ENCODE data around the gene KRT33B.
"Not testable (repeated sequence)": the region's sequence is repeated elsewhere in the genome, so short reads cannot be mapped to it uniquely, and the experiment has no call there.

KRT33B gene

GRCh38 chr17:41352597-41353366 lies 16.8 kb downstream of the KRT33B start:
- H3K4me3 ChIP-seq (ENCODE audit: low read depth in 1 of 5, low read length in 5 of 5) = no peak overlapping the region
- H3K36me3 ChIP-seq (ENCODE audit: control insufficient read depth in 5 of 5, insufficient read depth in 5 of 5, low read length in 5 of 5) = no peaks in the 10 kb centered on the region
- H3K9me3 ChIP-seq (ENCODE audit: control insufficient read depth in 5 of 5, low read length in 5 of 5) = peaks cover 0 to 6% (median 0%) of the 10 kb centered on the region in 5 donors
- H3K9ac ChIP-seq (ENCODE audit: low read length in 5 of 5) = no peak overlapping the region
- peaks cover 0 to 3% (median 0%) of the 10 kb centered on the region in 5 donors for H3K27me3 ChIP-seq (ENCODE audit: control insufficient read depth in 5 of 5, insufficient read depth in 4 of 5, low read length in 5 of 5)
- H3K4me1 ChIP-seq (ENCODE audit: control insufficient read depth in 5 of 5, insufficient read depth in 5 of 5, low read length in 5 of 5) = no peaks in the 10 kb centered on the region
- no peak overlapping the region for H3K27ac ChIP-seq (ENCODE audit: low read depth, low read length)

- Histone ChIP-seq H3K36me3 (ENCODE audit: control insufficient read depth in 5 of 5, insufficient read depth in 5 of 5, low read length in 5 of 5) (no peaks in the 10 kb centered on the region), H3K9ac (ENCODE audit: low read length in 5 of 5) (no peak overlapping the region), H3K4me1 (ENCODE audit: control insufficient read depth in 5 of 5, insufficient read depth in 5 of 5, low read length in 5 of 5) (no peaks in the 10 kb centered on the region), H3K27ac (ENCODE audit: low read depth, low read length) (no peak overlapping the region), H3K27me3 (ENCODE audit: control insufficient read depth in 5 of 5, insufficient read depth in 4 of 5, low read length in 5 of 5) (peaks cover 0 to 3% (median 0%) of the 10 kb centered on the region in 5 donors), H3K9me3 (ENCODE audit: control insufficient read depth in 5 of 5, low read length in 5 of 5) (peaks cover 0 to 3% (median 0%) of the 10 kb centered on the region in 5 donors), H3K4me3 (ENCODE audit: low read depth in 1 of 5, low read length in 5 of 5) (no peak overlapping the region)
These were observed 18.4 kb downstream of the KRT33B start for GRCh38 chr17:41351177-41351576.

DNA sequence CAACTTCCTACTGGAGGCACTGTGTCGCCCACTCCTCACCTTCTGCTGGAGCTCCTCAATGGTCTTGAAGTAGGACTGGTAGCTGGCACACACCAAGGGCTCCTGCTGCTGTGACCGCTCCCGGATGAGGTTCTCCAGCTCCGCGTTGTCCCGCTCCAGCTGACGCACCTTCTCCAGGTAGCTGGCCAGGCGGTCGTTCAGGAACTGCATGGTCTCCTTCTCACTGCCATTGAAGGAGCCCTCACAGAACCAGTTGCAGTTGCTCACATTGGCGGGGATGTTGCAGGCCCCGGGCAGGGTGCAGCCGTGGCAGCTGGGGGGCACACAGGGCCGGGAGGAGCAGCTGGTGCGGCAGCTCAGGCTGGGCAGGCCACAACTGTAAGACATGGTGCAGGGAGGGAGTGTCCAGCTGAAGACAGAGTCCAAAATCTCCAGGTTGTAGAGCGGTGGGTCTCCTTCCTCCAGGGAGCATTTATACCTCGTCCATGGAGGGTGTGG lies 19.2 kb downstream of the KRT33B start, which contains the start of gene KRT33A:
Gene KRT33A (minus strand): TSS at position 448 of the 498 bp plus-strand sequence. CDS start 61 bp downstream, at position 387.
- H3K36me3 ChIP-seq (ENCODE audit: control insufficient read depth in 5 of 5, insufficient read depth in 5 of 5, low read length in 5 of 5); H3K9me3 ChIP-seq (ENCODE audit: control insufficient read depth in 5 of 5, low read length in 5 of 5); H3K4me1 ChIP-seq (ENCODE audit: control insufficient read depth in 5 of 5, insufficient read depth in 5 of 5, low read length in 5 of 5); H3K4me3 ChIP-seq (ENCODE audit: low read depth in 1 of 5, low read length in 5 of 5); H3K27me3 ChIP-seq (ENCODE audit: control insufficient read depth in 5 of 5, insufficient read depth in 4 of 5, low read length in 5 of 5); H3K9ac ChIP-seq (ENCODE audit: low read length in 5 of 5); H3K27ac ChIP-seq (ENCODE audit: low read depth, low read length): not testable (repeated sequence)

GRCh38 chr17:41347869-41348760 lies 21.5 kb downstream of the KRT33B start:
- H3K36me3 ChIP-seq (ENCODE audit: control insufficient read depth in 5 of 5, insufficient read depth in 5 of 5, low read length in 5 of 5) = no peaks in the 10 kb centered on the region
- peaks cover 0 to 3% (median 0%) of the 10 kb centered on the region in 5 donors for H3K9me3 ChIP-seq (ENCODE audit: control insufficient read depth in 5 of 5, low read length in 5 of 5)
- H3K27me3 ChIP-seq (ENCODE audit: control insufficient read depth in 5 of 5, insufficient read depth in 4 of 5, low read length in 5 of 5) = peaks cover 0 to 3% (median 0%) of the 10 kb centered on the region in 5 donors
- no peak overlapping the region for H3K4me3 ChIP-seq (ENCODE audit: low read depth in 1 of 5, low read length in 5 of 5)
- no peak overlapping the region for H3K27ac ChIP-seq (ENCODE audit: low read depth, low read length)
- no peaks in the 10 kb centered on the region for H3K4me1 ChIP-seq (ENCODE audit: control insufficient read depth in 5 of 5, insufficient read depth in 5 of 5, low read length in 5 of 5)
- H3K9ac ChIP-seq (ENCODE audit: low read length in 5 of 5) = no peak overlapping the region

DNA sequence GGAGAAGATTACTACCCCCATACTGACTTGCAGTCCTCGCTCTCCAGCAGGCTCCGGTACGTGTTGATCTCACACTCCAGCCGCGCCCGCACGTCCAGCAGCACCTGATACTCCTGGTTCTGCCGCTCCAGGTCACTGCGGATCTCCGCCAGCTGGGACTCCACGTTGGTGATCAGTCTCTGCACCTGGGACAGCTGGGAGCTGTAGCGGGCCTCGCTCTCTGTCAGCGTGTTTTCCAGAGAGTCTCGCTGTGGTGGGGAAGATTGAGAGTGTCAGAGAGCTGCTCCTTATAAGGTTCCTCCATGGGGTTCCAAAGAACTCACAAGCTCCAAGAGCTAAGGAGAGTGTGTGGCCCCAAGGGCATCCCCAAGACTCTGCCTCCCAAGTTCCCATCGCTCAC lies 23.2 kb downstream of the KRT33B start:
- peaks cover 0 to 19% (median 12%) of the 10 kb centered on the region in 5 donors for H3K9me3 ChIP-seq (ENCODE audit: control insufficient read depth in 5 of 5, low read length in 5 of 5)
- not testable (repeated sequence) for H3K36me3 ChIP-seq (ENCODE audit: control insufficient read depth in 5 of 5, insufficient read depth in 5 of 5, low read length in 5 of 5); H3K27me3 ChIP-seq (ENCODE audit: control insufficient read depth in 5 of 5, insufficient read depth in 4 of 5, low read length in 5 of 5); H3K4me1 ChIP-seq (ENCODE audit: control insufficient read depth in 5 of 5, insufficient read depth in 5 of 5, low read length in 5 of 5); H3K9ac ChIP-seq (ENCODE audit: low read length in 5 of 5); H3K4me3 ChIP-seq (ENCODE audit: low read depth in 1 of 5, low read length in 5 of 5); H3K27ac ChIP-seq (ENCODE audit: low read depth, low read length)

DNA sequence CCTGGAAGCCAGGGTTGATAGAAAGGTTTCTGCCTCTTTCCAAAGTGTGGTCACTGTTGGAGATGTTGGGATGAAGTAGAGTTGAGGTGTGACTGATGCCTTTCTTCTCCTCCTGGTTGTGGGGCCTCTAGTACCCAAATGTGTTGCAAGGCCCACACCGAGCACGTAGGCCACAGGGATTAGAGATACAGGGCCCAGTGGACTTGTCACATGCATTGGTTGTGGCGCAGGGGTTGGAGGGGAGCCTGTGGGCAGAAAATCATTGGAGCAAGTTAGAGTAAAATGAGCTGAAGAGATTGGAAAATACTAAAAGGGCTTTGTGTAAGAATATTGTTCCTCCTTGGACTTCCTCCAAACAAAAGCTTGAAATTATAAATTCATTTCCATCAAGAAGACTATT lies 23.6 kb downstream of the KRT33B start:
- Histone ChIP-seq H3K4me3 (ENCODE audit: low read depth in 1 of 5, low read length in 5 of 5) (no peak overlapping the region), H3K9ac (ENCODE audit: low read length in 5 of 5) (no peak overlapping the region), H3K9me3 (ENCODE audit: control insufficient read depth in 5 of 5, low read length in 5 of 5) (peaks cover 0 to 20% (median 12%) of the 10 kb centered on the region in 5 donors), H3K36me3 (ENCODE audit: control insufficient read depth in 5 of 5, insufficient read depth in 5 of 5, low read length in 5 of 5) (no peaks in the 10 kb centered on the region), H3K4me1 (ENCODE audit: control insufficient read depth in 5 of 5, insufficient read depth in 5 of 5, low read length in 5 of 5) (no peaks in the 10 kb centered on the region), H3K27ac (ENCODE audit: low read depth, low read length) (no peak overlapping the region), H3K27me3 (ENCODE audit: control insufficient read depth in 5 of 5, insufficient read depth in 4 of 5, low read length in 5 of 5) (no peaks in the 10 kb centered on the region)

GRCh38 chr17:41343029-41343428 lies 26.6 kb downstream of the KRT33B start:
- Histone ChIP-seq H3K27ac (ENCODE audit: low read depth, low read length) (no peak overlapping the region), H3K9ac (ENCODE audit: low read length in 5 of 5) (no peak overlapping the region), H3K4me1 (ENCODE audit: control insufficient read depth in 5 of 5, insufficient read depth in 5 of 5, low read length in 5 of 5) (peaks cover 0 to 18% (median 4%) of the 10 kb centered on the region in 5 donors), H3K36me3 (ENCODE audit: control insufficient read depth in 5 of 5, insufficient read depth in 5 of 5, low read length in 5 of 5) (no peaks in the 10 kb centered on the region), H3K27me3 (ENCODE audit: control insufficient read depth in 5 of 5, insufficient read depth in 4 of 5, low read length in 5 of 5) (peaks cover 0 to 2% (median 0%) of the 10 kb centered on the region in 5 donors), H3K9me3 (ENCODE audit: control insufficient read depth in 5 of 5, low read length in 5 of 5) (peaks cover 0 to 22% (median 12%) of the 10 kb centered on the region in 5 donors), H3K4me3 (ENCODE audit: low read depth in 1 of 5, low read length in 5 of 5) (no peak overlapping the region)

DNA sequence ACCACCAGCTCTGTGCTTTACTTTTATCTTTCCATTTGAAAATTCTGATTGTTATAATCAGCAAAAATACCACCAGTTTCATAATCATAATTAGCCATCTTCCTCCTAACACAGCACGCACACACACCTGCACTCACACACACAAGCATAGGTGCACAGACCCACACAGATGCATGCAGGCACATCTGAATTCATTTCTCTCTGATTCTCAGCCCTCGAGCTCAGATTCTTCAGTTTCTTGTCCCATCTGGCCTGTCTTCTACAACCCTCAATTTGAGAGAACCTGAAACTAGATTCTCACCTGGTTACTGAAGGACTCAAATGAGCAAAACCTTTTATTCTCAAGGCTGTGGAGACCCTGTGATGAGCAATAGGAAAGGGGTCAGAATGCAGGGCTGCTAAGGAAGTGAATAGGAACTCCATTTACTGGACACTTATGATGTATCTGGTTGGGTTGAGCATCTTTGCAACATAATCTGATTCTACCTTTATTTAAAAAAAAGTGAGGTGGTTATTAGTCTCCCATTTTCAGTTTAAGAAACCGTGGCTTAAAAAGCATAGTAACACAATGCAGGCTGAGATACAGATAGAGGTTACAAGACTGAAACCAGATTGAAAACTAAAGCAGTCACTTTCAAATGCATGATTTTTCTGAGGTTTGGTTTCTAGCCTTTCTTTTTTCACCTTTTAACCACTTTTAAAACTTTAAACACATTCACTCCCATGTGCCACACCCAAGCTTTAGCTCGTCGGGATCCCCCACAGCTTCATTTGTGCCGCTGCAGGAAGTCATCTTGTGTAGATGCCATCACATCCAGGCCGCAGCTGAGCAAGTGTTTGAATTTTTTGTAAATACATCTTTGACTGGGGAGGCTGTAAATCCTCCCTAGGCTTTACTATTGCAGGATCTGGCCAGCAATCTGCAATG lies 28.4 kb downstream of the KRT33B start:
- H3K9me3 ChIP-seq (ENCODE audit: control insufficient read depth in 5 of 5, low read length in 5 of 5) = peaks cover 0 to 22% (median 12%) of the 10 kb centered on the region in 5 donors
- H3K36me3 ChIP-seq (ENCODE audit: control insufficient read depth in 5 of 5, insufficient read depth in 5 of 5, low read length in 5 of 5) = no peaks in the 10 kb centered on the region
- peaks cover 0 to 2% (median 0%) of the 10 kb centered on the region in 5 donors for H3K27me3 ChIP-seq (ENCODE audit: control insufficient read depth in 5 of 5, insufficient read depth in 4 of 5, low read length in 5 of 5)
- no peak overlapping the region for H3K4me3 ChIP-seq (ENCODE audit: low read depth in 1 of 5, low read length in 5 of 5)
- H3K27ac ChIP-seq (ENCODE audit: low read depth, low read length) = no peak overlapping the region
- H3K9ac ChIP-seq (ENCODE audit: low read length in 5 of 5) = no peak overlapping the region
- H3K4me1 ChIP-seq (ENCODE audit: control insufficient read depth in 5 of 5, insufficient read depth in 5 of 5, low read length in 5 of 5) = peaks cover 0 to 18% (median 4%) of the 10 kb centered on the region in 5 donors

- Histone ChIP-seq H3K9me3 (ENCODE audit: control insufficient read depth in 5 of 5, low read length in 5 of 5) (peaks cover 0 to 22% (median 12%) of the 10 kb centered on the region in 5 donors), H3K9ac (ENCODE audit: low read length in 5 of 5) (no peak overlapping the region), H3K36me3 (ENCODE audit: control insufficient read depth in 5 of 5, insufficient read depth in 5 of 5, low read length in 5 of 5) (no peaks in the 10 kb centered on the region), H3K4me3 (ENCODE audit: low read depth in 1 of 5, low read length in 5 of 5) (no peak overlapping the region), H3K27ac (ENCODE audit: low read depth, low read length) (no peak overlapping the region), H3K27me3 (ENCODE audit: control insufficient read depth in 5 of 5, insufficient read depth in 4 of 5, low read length in 5 of 5) (peaks cover 0 to 2% (median 0%) of the 10 kb centered on the region in 5 donors), H3K4me1 (ENCODE audit: control insufficient read depth in 5 of 5, insufficient read depth in 5 of 5, low read length in 5 of 5) (peaks cover 0 to 18% (median 4%) of the 10 kb centered on the region in 5 donors)
These were observed 29.1 kb downstream of the KRT33B start for GRCh38 chr17:41340494-41340893.

Data from subcutaneous abdominal adipose tissue (tissue), 5 donors.